Caco-2 (cell line): ENCODE data around the gene F2. TPM values are rescaled to one million over a fixed set of nuclear protein-coding genes. Genes with fewer than 3 reads are reported as not detected.
A peak's percentile ranks its signal among the peaks of the same experiment; 100 is the strongest.

ENCODE experiments used
- BruUV-seq: library from RNA; stranded (reverse); fragments of 400-500 nt; replicated peaks from 2 replicates; lab custom pipeline; 2021; lab: Mats Ljungman, UMichigan
- CTCF ChIA-PET: fragments of 300-600 bp; sonication (Branson Sonifier 250); formaldehyde crosslinking; loops from one replicate; lab custom pipeline; 2022; ENCODE audit warnings: antibody characterized with exemption; lab: Charles Lee
- POLR2A ChIA-PET: fragments of 300-600 bp; sonication (Branson Sonifier 250); formaldehyde crosslinking; loops from one replicate; lab custom pipeline; 2022; ENCODE audit warnings: antibody characterized with exemption; lab: Charles Lee
- DNase-seq, 2 experiments: peaks; one replicate each; pipeline versions ENCODE4 v3.0.0 to v3.0.0-alpha.2; 2020 to 2022
- H3K27me3 ChIP-seq: replicated peaks from 2 replicates; pipeline ENCODE4 v1.6.0; 2011; ENCODE audit warnings: low read length; ENCODE audit not compliant: control insufficient read depth, insufficient read depth
- H3K36me3 ChIP-seq: 2 replicates; pipeline ENCODE4 v1.5.1; 2011; ENCODE audit warnings: low read length; ENCODE audit not compliant: control insufficient read depth, insufficient read depth
- H3K4me1 ChIP-seq: fragments of 250-450 bp; sonication (Bioruptor Pico); 2 replicates; pipeline ENCODE4 v1.5.1; 2020; ENCODE audit warnings: mild to moderate bottlenecking
- H3K4me3 ChIP-seq: 2 replicates; pipeline ENCODE4 v1.5.1; 2011; ENCODE audit warnings: low read depth, mild to moderate bottlenecking, control low read depth, low read length
- H3K9me3 ChIP-seq: fragments of 250-450 bp; sonication (Bioruptor Pico); 2 replicates; pipeline ENCODE4 v1.5.1; 2020; ENCODE audit warnings: mild to moderate bottlenecking, moderate library complexity
- H3K27ac Mint-ChIP-seq: one replicate; pipeline ENCODE4 v1.8.0; 2022; ENCODE audit warnings: mixed read lengths; ENCODE audit not compliant: unreplicated experiment
- H3K27me3 Mint-ChIP-seq: one replicate; pipeline ENCODE4 v1.8.0; 2022; ENCODE audit warnings: mixed read lengths; ENCODE audit not compliant: insufficient read depth, unreplicated experiment
- H3K36me3 Mint-ChIP-seq: one replicate; pipeline ENCODE4 v1.8.0; 2022; ENCODE audit warnings: mild to moderate bottlenecking, mixed read lengths; ENCODE audit not compliant: insufficient read depth, unreplicated experiment
- H3K4me1 Mint-ChIP-seq: one replicate; pipeline ENCODE4 v1.8.0; 2022; ENCODE audit warnings: low read depth, mixed read lengths; ENCODE audit not compliant: unreplicated experiment
- H3K4me3 Mint-ChIP-seq: one replicate; pipeline ENCODE4 v1.8.0; 2022; ENCODE audit warnings: mild to moderate bottlenecking, moderate library complexity, mixed read lengths; ENCODE audit not compliant: unreplicated experiment
- H3K9me3 Mint-ChIP-seq: one replicate; pipeline ENCODE4 v1.8.0; 2022; ENCODE audit warnings: mixed read lengths; ENCODE audit not compliant: unreplicated experiment
- CTCF ChIP-seq, 2 experiments: fragments of 200-600 bp in 1 of 2; IDR thresholded peaks; 1 replicate in 1 of 2; 2 replicates in 1 of 2; pipeline versions ENCODE4 v1.5.1 to v1.8.0; 2011 to 2022; ENCODE audit warnings: antibody characterized with exemption in 1 of 2, control low read depth in 1 of 2, inconsistent platforms in 1 of 2, low read depth in 1 of 2, low read length in 1 of 2, mild to moderate bottlenecking in 1 of 2, moderate library complexity in 1 of 2; ENCODE audit not compliant: insufficient read depth in 1 of 2, severe bottlenecking in 1 of 2, unreplicated experiment in 1 of 2
- intact Hi-C: fragments of 100-400 bp; cut with micrococcal nuclease; formaldehyde crosslinking; loops from one replicate; pipeline ENCODE4 v1.10.0; 2022; ENCODE audit not compliant: unreplicated experiment
- total RNA-seq: library from RNA; stranded (reverse); gene quantifications from 2 replicates; pipeline ENCODE4 v1.2.3, GENCODE V29; 2022

F2 gene
- total RNA-seq, 1 experiment from 2014 or later: 60.0 TPM

DNA sequence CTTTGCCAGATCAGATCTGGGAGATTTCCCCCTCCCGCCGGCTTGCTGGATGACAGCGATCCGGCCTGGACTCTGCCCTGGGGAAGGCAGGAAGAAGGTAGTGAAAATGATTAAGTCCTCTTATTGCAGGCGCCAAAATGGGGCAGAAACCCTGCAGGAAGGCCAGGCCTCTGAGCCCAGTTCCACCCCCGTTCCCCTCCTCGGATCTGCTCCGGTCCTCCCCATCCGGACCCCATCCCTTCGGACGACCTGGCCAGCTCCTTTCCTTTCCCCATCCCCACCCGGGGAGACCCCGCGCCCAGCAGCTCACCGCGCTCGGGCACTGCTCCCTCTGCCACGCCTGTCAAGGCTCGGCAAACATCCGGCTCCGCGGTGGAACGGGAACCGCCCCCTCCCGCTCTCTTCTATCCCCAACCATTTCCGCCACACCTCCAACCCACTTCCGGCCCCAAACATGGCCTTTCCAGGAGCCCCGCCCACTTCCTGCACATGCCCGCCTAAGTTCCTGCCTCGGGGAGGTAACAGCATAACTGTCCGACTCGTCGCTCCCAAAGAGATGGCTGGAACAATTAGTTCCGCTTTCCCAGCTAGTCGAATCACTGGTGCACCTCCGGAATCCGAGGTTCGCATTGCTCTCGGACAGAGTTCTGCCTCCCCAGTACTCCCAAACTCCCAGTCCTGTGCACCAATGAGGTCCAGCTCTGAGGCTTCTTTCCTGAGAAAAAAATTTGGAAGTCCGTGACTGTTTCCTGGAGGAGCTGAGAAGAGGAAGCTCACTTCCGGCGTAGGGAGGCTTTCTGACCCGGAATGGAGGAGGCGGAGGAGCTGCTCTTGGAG lies 18.6 kb upstream of the F2 start, which contains the start of the genes ARHGAP1 and ZNF408:
TSS of gene ARHGAP1 (minus strand) at position 379 of the 837 bp plus-strand sequence. CDS start 4,512 bp downstream, outside the sequence.
TSS of gene ZNF408 (plus strand) at position 791 of the 837 bp plus-strand sequence. CDS start at position 808, 17 bp downstream.
- Histone ChIP-seq H3K9me3 (no peaks in the 10 kb centered on the region), H3K4me3 (peak within 1 kb of the TSS; percentile 87), H3K4me1 (peaks cover 6% of the 10 kb centered on the region), H3K27me3 (no peaks in the 10 kb centered on the region), H3K36me3 (peaks cover 16% of the 10 kb centered on the region)
- no TSS peak for BruUV-seq
- ChIA-PET CTCF (interaction anchor here (0.6 to 1.5 kb wide), 6 partner anchors 17 to 853 kb away, joined by 3 to 6 read pairs (median 4); no protein-coding TSS in a partner anchor), POLR2A (interaction anchor here (0.5 to 1.6 kb wide), 8 partner anchors 19 to 236 kb away, joined by 3 to 14 read pairs (median 4); partner anchors contain the start of genes CSTPP1 and F2)
- Mint-ChIP-seq H3K4me1 (peaks cover 7% of the 10 kb centered on the region), H3K27ac (peak within 1 kb of the TSS; percentile 99), H3K4me3 (peak within 1 kb of the TSS; percentile 96), H3K9me3 (no peaks in the 10 kb centered on the region), H3K36me3 (peaks cover 55% of the 10 kb centered on the region), H3K27me3 (no peaks in the 10 kb centered on the region)
- no peak for TF ChIP-seq CTCF (IDR thresholded peaks at IDR 0.05; ENCODE audit: insufficient read depth in 1 of 2, low read depth in 1 of 2, low read length in 1 of 2, severe bottlenecking in 1 of 2, unreplicated experiment in 1 of 2)
- intact Hi-C loops: loop anchor here (1.0 to 5.0 kb wide), 3 partner anchors 18 to 146 kb away; no protein-coding TSS in a partner anchor
- peak; percentile 99 to 100 for DNase-seq

DNA sequence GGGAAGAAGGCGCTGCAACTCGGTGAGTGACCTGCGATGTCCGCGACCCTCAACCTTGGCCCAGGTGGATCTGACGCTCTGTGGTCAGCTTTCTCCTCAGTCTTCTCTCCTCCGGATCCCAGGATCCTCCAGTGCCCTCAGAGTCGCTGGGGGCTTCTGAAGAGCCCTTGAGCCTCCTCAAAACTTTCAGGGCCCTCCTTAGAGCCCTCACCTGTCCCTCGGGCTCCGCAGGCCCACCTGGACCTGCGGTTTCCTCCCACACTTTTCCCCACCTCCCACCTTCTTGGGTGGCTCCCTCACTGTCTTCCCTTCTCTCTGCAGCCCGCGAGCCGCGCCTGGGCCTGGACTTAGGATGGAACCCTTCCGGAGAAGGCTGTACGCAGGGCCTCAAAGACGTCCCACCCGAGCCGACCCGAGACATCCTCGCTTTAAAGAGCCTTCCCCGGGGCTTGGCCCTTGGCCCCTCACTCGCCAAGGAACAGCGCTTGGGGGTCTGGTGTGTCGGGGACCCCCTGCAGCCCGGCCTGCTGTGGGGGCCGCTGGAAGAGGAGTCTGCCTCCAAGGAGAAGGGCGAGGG lies 17.8 kb upstream of the F2 start:
- Mint-ChIP-seq H3K27me3 (no peaks in the 10 kb centered on the region), H3K4me3 (peak overlapping the region; percentile 96), H3K9me3 (no peaks in the 10 kb centered on the region), H3K36me3 (peaks cover 56% of the 10 kb centered on the region), H3K27ac (peak overlapping the region; percentile 99), H3K4me1 (peaks cover 7% of the 10 kb centered on the region)
- POLR2A ChIA-PET: interaction anchor here (0.8 to 1.6 kb wide), 6 partner anchors 18 to 147 kb away, joined by 3 to 14 read pairs (median 4); partner anchors contain the start of gene F2
- TF ChIP-seq CTCF (IDR thresholded peaks at IDR 0.05; ENCODE audit: insufficient read depth in 1 of 2, low read depth in 1 of 2, low read length in 1 of 2, severe bottlenecking in 1 of 2, unreplicated experiment in 1 of 2): no peak
- intact Hi-C loops: loop anchor here (5.0 kb wide), 1 partner anchor 51 kb away; no protein-coding TSS in a partner anchor
- no peak for DNase-seq
- CTCF ChIA-PET: interaction anchor here (0.6 to 1.5 kb wide), 5 partner anchors 16 to 845 kb away, joined by 3 to 6 read pairs (median 5); no protein-coding TSS in a partner anchor
- H3K9me3 ChIP-seq: no peaks in the 10 kb centered on the region
- H3K4me1 ChIP-seq: peaks cover 6% of the 10 kb centered on the region
- peak overlapping the region; percentile 87 for H3K4me3 ChIP-seq
- H3K36me3 ChIP-seq: peaks cover 14% of the 10 kb centered on the region
- TSS peak; percentile 70 for BruUV-seq
- no peaks in the 10 kb centered on the region for H3K27me3 ChIP-seq
